Stimulated activated CD8-positive, alpha-beta memory T cell treated with anti-CD3 and anti-CD28 coated beads, Interleukin-7, amount 100 ng/mL, for 48 hours (primary cell): ENCODE data around the gene SYS1.

Experiments used
- DNase-seq, 2 donors: peaks; one replicate each; pipeline ENCODE4 v3.0.0-alpha.2; 2020; ENCODE audit warnings: low read depth in 1 of 2; ENCODE audit errors: extremely low read depth in 1 of 2

SYS1 gene

GRCh38 chr20:45362804-45363610 lies at the start of gene SYS1:
Gene SYS1, plus strand, starts transcription at chr20:45363156. Its CDS starts 376 bp downstream, at chr20:45363532.
- peak; percentile 96 to 99 for DNase-seq

DNA sequence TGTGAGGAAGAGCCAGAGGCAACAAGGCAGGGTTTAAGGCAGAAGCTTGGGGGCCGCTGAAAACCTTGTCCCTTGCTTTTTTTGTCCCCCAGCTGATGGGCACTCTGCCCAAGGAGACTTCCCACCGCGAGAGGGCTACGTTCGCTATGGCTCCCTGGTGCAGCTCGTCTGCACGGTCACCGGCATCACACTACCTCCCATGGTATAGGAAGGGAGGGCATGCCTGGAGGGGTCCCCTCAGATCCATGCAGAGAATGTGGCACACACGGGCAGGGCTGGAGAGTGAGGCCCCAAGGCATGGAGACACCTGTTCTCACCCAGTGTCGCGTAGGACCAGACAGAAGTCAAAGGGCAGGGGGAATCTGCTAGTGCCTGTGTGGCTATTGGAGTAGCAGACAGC lies 49.0 kb upstream of the SYS1 start:
- DNase-seq: no peak

GRCh38 chr20:45315672-45316071 lies 47.3 kb upstream of the SYS1 start:
- no peak for DNase-seq

DNA sequence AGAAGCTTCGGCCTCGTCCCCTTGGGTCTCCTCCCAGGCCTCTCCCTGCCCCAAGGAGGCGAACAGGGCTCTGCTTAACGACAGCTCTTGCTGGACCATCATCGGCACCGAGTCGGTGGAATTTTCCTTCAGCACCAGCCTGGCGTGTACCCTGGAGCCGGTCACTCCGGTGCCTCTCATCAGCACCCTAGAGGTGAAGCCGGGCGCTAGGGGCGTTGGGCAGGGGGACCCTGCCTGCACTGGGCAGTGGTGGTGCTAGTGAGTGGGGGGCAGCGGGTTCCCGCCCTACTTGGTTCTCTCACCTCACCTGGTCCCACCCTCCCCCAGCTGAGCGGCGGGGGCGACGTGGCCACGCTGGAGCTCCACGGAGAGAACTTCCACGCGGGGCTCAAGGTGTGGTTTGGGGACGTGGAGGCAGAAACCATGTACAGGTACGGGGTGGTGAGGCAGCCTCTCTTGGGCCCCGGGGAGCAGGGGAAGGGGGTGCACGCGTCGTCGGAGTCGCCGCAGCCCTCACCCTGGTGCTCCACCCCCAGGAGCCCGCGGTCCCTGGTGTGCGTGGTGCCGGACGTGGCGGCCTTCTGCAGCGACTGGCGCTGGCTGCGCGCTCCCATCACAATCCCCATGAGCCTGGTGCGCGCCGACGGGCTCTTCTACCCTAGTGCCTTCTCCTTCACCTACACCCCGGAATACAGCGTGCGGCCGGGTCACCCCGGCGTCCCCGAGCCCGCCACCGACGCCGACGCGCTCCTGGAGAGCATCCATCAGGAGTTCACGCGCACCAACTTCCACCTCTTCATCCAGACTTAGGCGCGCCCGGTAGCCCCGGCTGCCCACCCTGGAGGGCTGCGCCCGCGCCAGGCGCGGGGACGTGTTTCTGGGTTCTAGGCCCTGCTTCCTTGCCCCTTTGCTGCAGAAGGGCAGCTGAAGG lies 46.5 kb upstream of the SYS1 start:
- no peak for DNase-seq

- DNase-seq: no peak
Observed at GRCh38 chr20:45317826-45318225, 45.1 kb upstream of the SYS1 start.

- no peak for DNase-seq
Observed at GRCh38 chr20:45318386-45318939, 44.5 kb upstream of the SYS1 start.

- no peak for DNase-seq
Observed at GRCh38 chr20:45318948-45319347, 44.0 kb upstream of the SYS1 start.

GRCh38 chr20:45320948-45321595 lies 41.9 kb upstream of the SYS1 start:
- DNase-seq: no peak

- DNase-seq: no peak
Observed at GRCh38 chr20:45322952-45323383, 40.0 kb upstream of the SYS1 start.

DNA sequence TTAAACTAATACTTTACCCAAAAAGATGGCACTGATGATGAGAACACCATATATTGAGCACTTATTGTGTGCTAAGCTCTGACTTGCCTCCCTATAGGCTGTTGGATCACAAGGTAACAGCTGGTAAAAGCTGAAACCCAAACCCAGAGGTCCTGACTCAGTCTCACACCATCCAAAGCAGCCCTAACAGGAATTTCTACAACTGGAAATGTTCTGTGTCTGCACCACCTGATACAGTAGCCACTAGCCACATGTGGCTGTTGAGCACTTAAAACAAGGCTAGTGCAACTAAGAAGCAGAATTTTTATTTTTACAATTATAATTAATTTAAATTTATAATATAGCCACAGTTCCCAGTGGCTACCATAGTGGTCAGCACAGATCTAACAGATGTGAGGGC lies 39.2 kb upstream of the SYS1 start:
- no peak for DNase-seq

GRCh38 chr20:45325371-45325770 lies 37.6 kb upstream of the SYS1 start:
- no peak for DNase-seq

GRCh38 chr20:45328451-45328850 lies 34.5 kb upstream of the SYS1 start:
- DNase-seq: no peak

DNA sequence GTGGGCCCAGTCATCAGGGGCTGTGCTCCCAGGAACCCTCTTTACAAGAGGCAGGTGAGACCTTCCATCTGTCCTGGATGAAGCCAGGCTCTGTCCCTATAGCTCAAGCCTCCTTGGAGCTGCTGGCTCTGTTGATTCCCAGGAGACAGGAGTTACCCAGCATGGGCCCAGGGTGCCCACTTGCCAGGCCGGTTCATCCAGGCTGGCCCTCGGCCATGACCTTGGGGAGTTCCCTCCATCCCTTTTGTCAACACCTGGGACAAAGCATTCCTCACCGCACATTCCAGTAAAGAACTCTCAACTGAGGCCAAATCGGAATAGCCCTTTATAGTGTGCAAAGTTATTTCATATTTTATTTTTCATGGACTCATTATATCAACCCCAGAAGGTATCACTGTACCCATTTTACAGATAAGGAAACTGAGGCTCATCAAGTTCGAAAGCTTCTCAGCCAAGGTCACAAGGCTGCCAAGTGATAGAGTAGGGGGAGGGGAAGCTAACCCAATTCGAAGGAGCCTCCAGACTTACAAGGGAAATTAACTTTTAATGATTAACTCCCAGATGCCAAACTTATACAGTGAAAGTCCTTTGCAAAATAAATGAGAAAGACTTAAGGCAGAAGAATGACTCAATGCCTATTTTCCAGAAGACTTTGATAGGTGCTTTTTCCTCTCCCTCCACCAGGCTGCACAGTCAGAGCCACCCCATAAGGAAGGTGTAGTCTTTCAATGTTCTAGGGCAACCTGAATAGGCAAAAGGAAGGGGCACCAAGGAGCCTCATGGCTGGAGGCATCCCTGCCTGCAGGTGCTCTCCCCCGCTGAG lies 33.2 kb upstream of the SYS1 start:
- no peak for DNase-seq

DNA sequence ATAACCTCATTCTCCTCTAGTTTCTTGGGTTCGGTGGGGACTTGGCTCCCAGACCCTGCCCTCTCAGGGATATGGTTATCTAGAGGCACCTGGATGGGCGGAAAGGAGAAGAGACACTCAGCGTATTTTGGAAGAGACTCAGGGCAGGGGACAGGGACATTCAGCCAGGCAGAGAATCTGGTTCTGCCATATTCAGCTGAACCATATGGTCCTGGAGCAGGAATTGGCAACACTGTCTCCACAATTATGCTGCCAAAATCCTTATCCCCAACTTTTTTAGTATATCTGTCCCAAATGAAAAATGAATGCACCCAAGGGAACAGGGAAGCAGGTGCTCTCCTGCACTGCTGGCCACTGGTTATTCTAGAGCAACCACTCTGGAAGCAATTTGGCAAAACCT lies 32.5 kb upstream of the SYS1 start:
- DNase-seq: no peak

DNA sequence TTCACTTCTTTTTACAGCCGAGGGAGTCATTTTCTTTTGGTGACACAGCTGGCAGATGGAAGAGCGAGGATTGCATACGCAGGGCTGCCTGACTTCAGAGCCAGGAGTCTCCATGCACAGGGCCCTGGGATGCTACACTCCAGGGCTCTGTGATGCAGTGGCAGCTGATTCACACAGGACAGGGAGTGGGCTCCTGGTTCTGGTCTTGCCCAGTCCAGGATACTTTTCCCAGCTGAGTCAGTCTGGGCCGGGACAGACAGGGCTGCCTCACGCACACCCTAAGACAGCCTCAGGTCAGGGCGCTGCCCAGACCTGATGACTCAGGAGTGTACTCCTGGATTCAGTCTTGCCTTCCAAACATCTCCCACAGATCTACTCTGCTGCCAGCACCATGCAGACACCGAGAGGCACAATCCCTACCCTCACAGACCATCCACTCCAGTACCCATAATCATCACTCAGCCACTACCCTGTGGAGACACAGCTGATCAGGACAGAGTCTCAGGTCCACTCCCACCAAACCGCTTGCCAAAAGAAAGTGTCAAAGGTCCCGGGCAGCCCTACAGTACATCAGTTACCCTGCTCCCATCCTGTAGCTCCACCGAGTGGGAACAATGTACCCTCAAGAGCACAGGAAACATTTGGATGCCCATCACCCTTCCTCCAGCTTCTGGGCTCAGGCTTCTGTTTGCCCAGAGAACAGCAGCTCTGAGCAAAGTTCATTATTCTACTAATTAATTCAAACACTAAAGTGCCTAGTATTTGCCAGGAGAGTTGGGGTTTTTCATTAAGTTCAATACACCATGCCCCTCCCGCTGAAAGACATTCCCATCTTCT lies 26.2 kb upstream of the SYS1 start:
- DNase-seq: no peak

- DNase-seq: no peak
Observed at GRCh38 chr20:45337367-45338120, 25.4 kb upstream of the SYS1 start.

- no peak for DNase-seq
Observed at GRCh38 chr20:45338121-45339030, 24.6 kb upstream of the SYS1 start.

- DNase-seq: no peak
Observed at GRCh38 chr20:45339084-45339483, 23.9 kb upstream of the SYS1 start.
